T-helper 9 cell (primary cell): ENCODE data around the gene TRIM50.
"Not testable (repeated sequence)": the region's sequence is repeated elsewhere in the genome, so short reads cannot be mapped to it uniquely, and the experiment has no call there.

Experiments used
- DNase-seq: peaks from one replicate; pipeline ENCODE4 v3.0.0-alpha.2; 2020
- total RNA-seq, 2 donors: gene quantifications; one replicate each; lab custom pipeline; 2026; lab: John Stamatoyannopoulos, UW

Gene TRIM50
- 0 to 0.07 reads per million in 2 donors for total RNA-seq

GRCh38 chr7:73327922-73328321 is at the start of gene TRIM50, which contains the start of gene FKBP6:
Gene TRIM50, minus strand, starts transcription at chr7:73328082. Its CDS starts 3,295 bp downstream, at chr7:73324787.
Gene FKBP6, plus strand, starts transcription at chr7:73328161. Its CDS starts 268 bp downstream, at chr7:73328429.
- not testable (repeated sequence) for DNase-seq

- no peak for DNase-seq
Observed at GRCh38 chr7:73376671-73377412, 49.0 kb upstream of the TRIM50 start.

GRCh38 chr7:73376262-73376661 is 48.4 kb upstream of the TRIM50 start:
- DNase-seq: not testable (repeated sequence)

GRCh38 chr7:73373741-73374140 is 45.9 kb upstream of the TRIM50 start:
- no peak for DNase-seq

GRCh38 chr7:73369622-73370021 is 41.7 kb upstream of the TRIM50 start:
- no peak for DNase-seq

- no peak for DNase-seq
Observed at GRCh38 chr7:73369009-73369408, 41.1 kb upstream of the TRIM50 start.

GRCh38 chr7:73366990-73367389 is 39.1 kb upstream of the TRIM50 start:
- DNase-seq: no peak

- no peak for DNase-seq
Observed at GRCh38 chr7:73366127-73366526, 38.2 kb upstream of the TRIM50 start.

GRCh38 chr7:73364006-73364728 is 36.3 kb upstream of the TRIM50 start:
- DNase-seq: no peak

- no peak for DNase-seq
Observed at GRCh38 chr7:73363225-73364005, 35.5 kb upstream of the TRIM50 start.

GRCh38 chr7:73360590-73360989 is 32.7 kb upstream of the TRIM50 start:
- not testable (repeated sequence) for DNase-seq

- DNase-seq: no peak
Observed at GRCh38 chr7:73359746-73360375, 32.0 kb upstream of the TRIM50 start.

GRCh38 chr7:73359306-73359705 is 31.4 kb upstream of the TRIM50 start:
- DNase-seq: no peak

- DNase-seq: no peak
Observed at GRCh38 chr7:73358590-73359275, 30.9 kb upstream of the TRIM50 start.

- no peak for DNase-seq
Observed at GRCh38 chr7:73356159-73356558, 28.3 kb upstream of the TRIM50 start.

GRCh38 chr7:73354821-73355220 is 26.9 kb upstream of the TRIM50 start:
- no peak for DNase-seq

GRCh38 chr7:73354196-73354595 is 26.3 kb upstream of the TRIM50 start:
- DNase-seq: no peak

GRCh38 chr7:73353243-73353642 is 25.4 kb upstream of the TRIM50 start:
- no peak for DNase-seq

- no peak for DNase-seq
Observed at GRCh38 chr7:73352784-73353183, 24.9 kb upstream of the TRIM50 start.

- DNase-seq: no peak
Observed at GRCh38 chr7:73351447-73352167, 23.7 kb upstream of the TRIM50 start.

- no peak for DNase-seq
Observed at GRCh38 chr7:73350306-73351068, 22.6 kb upstream of the TRIM50 start.
